Neural cell (in vitro differentiated cells): Measurements from ENCODE around the gene MC5R. TPM values are rescaled to one million over a fixed set of nuclear protein-coding genes. Genes with fewer than 3 reads are reported as not detected.

ENCODE experiments used
- H2AFZ ChIP-seq: fragments of 200-600, 300-800 bp; sonication (generic), shearing (Covaris generic); 2 replicates; pipeline ENCODE4 v1.6.0; 2014; ENCODE audit warnings: low read depth, mild to moderate bottlenecking, antibody characterized with exemption, low read length, moderate library complexity
- H3F3A ChIP-seq: fragments of 200-600 bp; shearing (Covaris generic); 2 replicates; pipeline ENCODE4 v1.6.1; 2016; ENCODE audit warnings: mild to moderate bottlenecking, moderate library complexity, mixed read lengths, antibody characterized with exemption, low read length; ENCODE audit not compliant: insufficient read depth, poor library complexity, severe bottlenecking
- H3K27ac ChIP-seq: fragments of 200-600, 300-800 bp; sonication (generic), shearing (Covaris generic); 2 replicates; pipeline ENCODE4 v1.5.1; 2014; ENCODE audit warnings: mild to moderate bottlenecking, low read length, moderate library complexity
- H3K27me3 ChIP-seq: fragments of 300-800, 200-600 bp; sonication (generic), shearing (Covaris generic); 2 replicates; pipeline ENCODE4 v1.6.0; 2014; ENCODE audit warnings: mild to moderate bottlenecking, low read depth, low read length, moderate library complexity; ENCODE audit not compliant: insufficient read depth
- H3K36me3 ChIP-seq: fragments of 300-800, 200-600 bp; sonication (generic), shearing (Covaris generic); 2 replicates; pipeline ENCODE4 v1.5.1; 2014; ENCODE audit warnings: mild to moderate bottlenecking, antibody characterized with exemption, low read length, moderate library complexity; ENCODE audit not compliant: insufficient read depth
- H3K4me2 ChIP-seq: fragments of 300-800, 200-600 bp; sonication (generic), shearing (Covaris generic); 2 replicates; pipeline ENCODE4 v1.6.0; 2014; ENCODE audit warnings: mild to moderate bottlenecking, low read length
- H3K4me3 ChIP-seq: fragments of 300-800, 200-600 bp; sonication (generic), shearing (Covaris generic); 2 replicates; pipeline ENCODE4 v1.5.1; 2014; ENCODE audit warnings: mild to moderate bottlenecking, low read length, moderate library complexity
- H3K79me2 ChIP-seq: fragments of 200-600 bp; shearing (Covaris generic); replicated peaks from 2 replicates; pipeline ENCODE4 v1.6.0; 2014; ENCODE audit warnings: mild to moderate bottlenecking, low read length, moderate library complexity; ENCODE audit not compliant: insufficient read depth
- H3K9ac ChIP-seq: fragments of 300-800, 200-600 bp; sonication (generic), shearing (Covaris generic); 2 replicates; pipeline ENCODE4 v1.6.1; 2016; ENCODE audit warnings: mild to moderate bottlenecking, low read length, mixed read lengths
- H3K9me2 ChIP-seq: fragments of 200-600 bp; shearing (Covaris generic); 2 replicates; pipeline ENCODE4 v1.6.1; 2016; ENCODE audit warnings: mild to moderate bottlenecking, low read length, mixed read lengths; ENCODE audit not compliant: insufficient read depth
- H3K9me3 ChIP-seq: fragments of 200-600, 300-800 bp; sonication (generic), shearing (Covaris generic); 2 replicates; pipeline ENCODE4 v1.6.1; 2016; ENCODE audit warnings: mild to moderate bottlenecking, mixed run types, low read length, moderate library complexity, mixed read lengths
- H4K20me1 ChIP-seq: fragments of 200-600 bp; shearing (Covaris generic); 2 replicates; pipeline ENCODE4 v1.6.1; 2016; ENCODE audit warnings: mild to moderate bottlenecking, mixed run types; ENCODE audit not compliant: insufficient read depth
- CTCF ChIP-seq: fragments of 450-650 bp; IDR thresholded peaks from 2 replicates; pipeline ENCODE4 v1.5.1; 2014; ENCODE audit warnings: antibody characterized with exemption, mild to moderate bottlenecking, moderate library complexity; ENCODE audit not compliant: poor library complexity, severe bottlenecking
- EP300 ChIP-seq: fragments of 450-650 bp; conservative IDR thresholded peaks from 2 replicates; pipeline ENCODE4 v1.6.1; 2014; ENCODE audit warnings: antibody characterized with exemption, mild to moderate bottlenecking, moderate library complexity; ENCODE audit not compliant: poor library complexity, severe bottlenecking
- EZH2 ChIP-seq: fragments of 200-600, 300-800 bp; shearing (Covaris generic), sonication (generic); IDR thresholded peaks from 2 replicates; pipeline ENCODE4 v1.6.1; 2014; ENCODE audit warnings: antibody characterized with exemption, low read length, borderline replicate concordance, mild to moderate bottlenecking; ENCODE audit not compliant: insufficient read depth, poor library complexity, severe bottlenecking
- MXI1 ChIP-seq: fragments of 450-650 bp; conservative IDR thresholded peaks from 2 replicates; pipeline ENCODE4 v1.6.1; 2014; ENCODE audit warnings: antibody characterized with exemption, mild to moderate bottlenecking; ENCODE audit not compliant: poor library complexity, severe bottlenecking
- POLR2AphosphoS5 ChIP-seq: IDR thresholded peaks from 2 replicates; pipeline ENCODE4 v1.6.1; 2012
- RAD21 ChIP-seq: fragments of 450-650 bp; conservative IDR thresholded peaks from 2 replicates; pipeline ENCODE4 v1.6.1; 2014; ENCODE audit warnings: antibody characterized with exemption, mild to moderate bottlenecking, moderate library complexity
- REST ChIP-seq: IDR thresholded peaks from 2 replicates; pipeline ENCODE4 v1.6.1; 2012; ENCODE audit warnings: borderline replicate concordance
- TAF1 ChIP-seq: IDR thresholded peaks from 2 replicates; pipeline ENCODE4 v1.6.1; 2012; ENCODE audit warnings: low read depth
- polyA plus RNA-seq: library from polyadenylated mRNA; depleted of rRNA; stranded (reverse); fragments of >200 nt; gene quantifications from 2 replicates; pipeline ENCODE4 v1.2.3, GENCODE V29; 2014

Gene MC5R
- polyA plus RNA-seq, 1 donor from 2014 or later, result not detected

GRCh38 chr18:13791181-13791580 lies 32.8 kb upstream of the MC5R start:
- Histone ChIP-seq H3K4me3 (no peak overlapping the region), H3K27ac (no peak overlapping the region), H3K36me3 (no peaks in the 10 kb centered on the region), H3K79me2 (no peaks in the 10 kb centered on the region), H3K27me3 (no peaks in the 10 kb centered on the region), H3K9me2 (no peaks in the 10 kb centered on the region), H3K9ac (no peak overlapping the region), H3K9me3 (no peaks in the 10 kb centered on the region), H3F3A (no peaks in the 10 kb centered on the region), H4K20me1 (no peaks in the 10 kb centered on the region), H3K4me2 (no peak overlapping the region), H2AFZ (no peak overlapping the region)
- TF ChIP-seq CTCF (no peak), POLR2AphosphoS5 (no peak), TAF1 (no peak), REST (no peak), EP300 (no peak), MXI1 (no peak), EZH2 (no peak)

GRCh38 chr18:13793819-13794218 lies 30.1 kb upstream of the MC5R start:
- H3K9me3 ChIP-seq, result no peaks in the 10 kb centered on the region
- H3K9ac ChIP-seq, result no peak overlapping the region
- H3K9me2 ChIP-seq, result no peaks in the 10 kb centered on the region
- no peak overlapping the region for H2AFZ ChIP-seq
- H3K27ac ChIP-seq, result no peak overlapping the region
- no peaks in the 10 kb centered on the region for H3F3A ChIP-seq
- H3K36me3 ChIP-seq, result no peaks in the 10 kb centered on the region
- no peaks in the 10 kb centered on the region for H4K20me1 ChIP-seq
- no peak overlapping the region for H3K4me3 ChIP-seq
- TF ChIP-seq MXI1, result no peak
- no peak for TF ChIP-seq EP300
- TF ChIP-seq TAF1, result no peak
- no peak for TF ChIP-seq REST
- TF ChIP-seq RAD21, result no peak
- H3K27me3 ChIP-seq, result no peaks in the 10 kb centered on the region
- no peaks in the 10 kb centered on the region for H3K79me2 ChIP-seq
- no peak overlapping the region for H3K4me2 ChIP-seq
